Left ventricle myocardium inferior (tissue), 1 donor: ENCODE data around the gene ERC1. TPM values are rescaled to one million over a fixed set of nuclear protein-coding genes. Genes with fewer than 3 reads are reported as not detected.

Source experiments
- DNase-seq: peaks from one replicate; pipeline ENCODE4 v3.0.0-alpha.2; 2020
- H3K27ac ChIP-seq: fragments of 200-600 bp; replicated peaks from 2 replicates; pipeline ENCODE4 v1.8.0; 2021
- H3K27me3 ChIP-seq: fragments of 200-600 bp; 2 replicates; pipeline ENCODE4 v1.8.0; 2021; ENCODE audit warnings: low read depth
- H3K36me3 ChIP-seq: fragments of 200-600 bp; 2 replicates; pipeline ENCODE4 v1.8.0; 2021
- H3K4me1 ChIP-seq: fragments of 200-600 bp; 2 replicates; pipeline ENCODE4 v1.8.0; 2021
- H3K4me3 ChIP-seq: fragments of 200-600 bp; 2 replicates; pipeline ENCODE4 v1.8.0; 2021; ENCODE audit warnings: mild to moderate bottlenecking, moderate library complexity
- H3K9me3 ChIP-seq: fragments of 200-600 bp; replicated peaks from 2 replicates; pipeline ENCODE4 v1.8.0; 2021
- intact Hi-C: fragments of 100-400 bp; cut with micrococcal nuclease; formaldehyde crosslinking; loops from one replicate; pipeline ENCODE4 v1.11.0; 2022
- long read RNA-seq: library from polyadenylated mRNA; unstranded; transcript quantifications from one replicate; pipeline ENCODE4 v2.0.0, GENCODE V29; 2021
- total RNA-seq: library from RNA; stranded (reverse); fragmentation: NEBNext Ultra II Directional; extraction: Animal tissue kit (Norgen Biotek cat#: 25700); gene quantifications from one replicate; pipeline ENCODE4 v1.2.1, GENCODE V29; 2021
- TF ChIP-seq, protein P1 (sequence below): fragments of 200-600 bp; IDR thresholded peaks from 2 replicates; pipeline ENCODE4 v1.8.0; 2021; ENCODE audit warnings: antibody characterized with exemption, mild to moderate bottlenecking, borderline replicate concordance
- donor health status: DM: no; HTN: yes; CAD: no; lungs with severe emphysema.

The ERC1 gene
- total RNA-seq, result 50.8 TPM
- long read RNA-seq, partial matches to known transcripts, result 0 of 29 reads
- long read RNA-seq, other reads (novel, unspliced or antisense), result 29 of 29 reads

DNA sequence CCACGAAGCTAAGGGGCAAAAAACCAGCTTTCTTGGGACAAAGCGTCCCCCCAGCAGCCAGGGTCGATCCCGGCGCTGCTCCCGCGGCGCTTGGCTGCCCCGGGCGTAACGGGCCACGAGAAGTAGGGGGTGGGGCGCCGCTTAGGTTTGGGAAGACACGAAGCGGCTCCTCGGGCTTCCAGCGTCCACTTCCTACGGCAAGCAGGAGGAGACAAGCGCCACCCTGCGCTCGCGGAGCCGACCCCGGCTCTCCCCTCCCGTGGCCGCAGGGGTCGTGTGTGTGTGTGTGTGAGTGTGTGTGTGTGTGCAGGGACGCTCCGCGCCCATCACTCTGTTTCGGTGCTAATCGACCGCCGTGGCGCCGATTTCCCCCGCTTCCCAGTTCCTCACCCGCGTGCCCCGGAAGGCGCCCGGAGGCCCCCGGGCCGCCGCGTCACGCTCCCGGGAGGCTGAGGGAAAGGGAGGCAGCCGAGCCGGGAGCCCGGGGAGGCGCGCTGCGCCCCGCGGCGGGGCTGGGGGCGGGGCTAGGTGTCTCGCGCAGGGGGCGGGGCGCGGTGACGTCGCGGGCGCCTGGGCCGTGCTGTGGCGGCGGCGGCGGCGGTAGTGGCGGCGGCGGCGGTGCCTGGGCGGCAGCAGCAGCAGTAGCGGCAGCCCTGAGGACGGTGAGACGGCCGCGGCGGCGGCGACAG, at the start of gene ERC1:
TSS of gene ERC1 (plus strand) at position 563 of the 689 bp plus-strand sequence. CDS start 36,681 bp downstream, outside the sequence.
- peaks cover 61% of the 10 kb centered on the region for H3K4me1 ChIP-seq
- H3K4me3 ChIP-seq, result peak within 1 kb of the TSS; percentile 84
- DNase-seq, result peak; percentile 91
- no peaks in the 10 kb centered on the region for H3K27me3 ChIP-seq
- TF ChIP-seq, protein P1, sequence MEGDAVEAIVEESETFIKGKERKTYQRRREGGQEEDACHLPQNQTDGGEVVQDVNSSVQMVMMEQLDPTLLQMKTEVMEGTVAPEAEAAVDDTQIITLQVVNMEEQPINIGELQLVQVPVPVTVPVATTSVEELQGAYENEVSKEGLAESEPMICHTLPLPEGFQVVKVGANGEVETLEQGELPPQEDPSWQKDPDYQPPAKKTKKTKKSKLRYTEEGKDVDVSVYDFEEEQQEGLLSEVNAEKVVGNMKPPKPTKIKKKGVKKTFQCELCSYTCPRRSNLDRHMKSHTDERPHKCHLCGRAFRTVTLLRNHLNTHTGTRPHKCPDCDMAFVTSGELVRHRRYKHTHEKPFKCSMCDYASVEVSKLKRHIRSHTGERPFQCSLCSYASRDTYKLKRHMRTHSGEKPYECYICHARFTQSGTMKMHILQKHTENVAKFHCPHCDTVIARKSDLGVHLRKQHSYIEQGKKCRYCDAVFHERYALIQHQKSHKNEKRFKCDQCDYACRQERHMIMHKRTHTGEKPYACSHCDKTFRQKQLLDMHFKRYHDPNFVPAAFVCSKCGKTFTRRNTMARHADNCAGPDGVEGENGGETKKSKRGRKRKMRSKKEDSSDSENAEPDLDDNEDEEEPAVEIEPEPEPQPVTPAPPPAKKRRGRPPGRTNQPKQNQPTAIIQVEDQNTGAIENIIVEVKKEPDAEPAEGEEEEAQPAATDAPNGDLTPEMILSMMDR, result no peak
- H3K9me3 ChIP-seq, result no peaks in the 10 kb centered on the region
- peak within 1 kb of the TSS; percentile 100 for H3K27ac ChIP-seq
- no peaks in the 10 kb centered on the region for H3K36me3 ChIP-seq
- intact Hi-C loops, result no loop called here

DNA sequence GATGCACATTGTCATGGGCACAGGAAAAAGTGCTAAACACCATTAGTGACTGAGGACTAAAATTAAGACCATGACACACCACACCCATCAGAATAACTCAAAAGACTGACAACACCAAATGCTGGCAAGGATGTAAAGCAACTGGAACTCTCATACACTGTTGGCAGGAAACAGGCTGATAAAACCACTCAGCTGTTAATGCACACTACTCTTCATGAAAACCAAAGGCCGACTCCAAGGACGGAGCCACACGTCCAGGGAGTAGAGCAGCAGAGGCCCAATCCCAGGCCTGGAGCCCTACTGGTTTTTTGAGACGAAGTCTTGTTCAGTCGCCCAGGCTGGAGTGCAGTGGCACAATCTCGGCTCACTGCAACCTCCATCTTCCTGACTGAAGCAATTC, 48.0 kb upstream of the ERC1 start:
- peak; percentile 30 for DNase-seq
- Histone ChIP-seq H3K9me3 (no peaks in the 10 kb centered on the region), H3K4me1 (peaks cover 22% of the 10 kb centered on the region), H3K27me3 (no peaks in the 10 kb centered on the region), H3K36me3 (peaks cover 20% of the 10 kb centered on the region), H3K27ac (peak overlapping the region; percentile 76), H3K4me3 (no peak overlapping the region)
- TF ChIP-seq, protein P1, result no peak
- intact Hi-C loops, result no loop called here

DNA sequence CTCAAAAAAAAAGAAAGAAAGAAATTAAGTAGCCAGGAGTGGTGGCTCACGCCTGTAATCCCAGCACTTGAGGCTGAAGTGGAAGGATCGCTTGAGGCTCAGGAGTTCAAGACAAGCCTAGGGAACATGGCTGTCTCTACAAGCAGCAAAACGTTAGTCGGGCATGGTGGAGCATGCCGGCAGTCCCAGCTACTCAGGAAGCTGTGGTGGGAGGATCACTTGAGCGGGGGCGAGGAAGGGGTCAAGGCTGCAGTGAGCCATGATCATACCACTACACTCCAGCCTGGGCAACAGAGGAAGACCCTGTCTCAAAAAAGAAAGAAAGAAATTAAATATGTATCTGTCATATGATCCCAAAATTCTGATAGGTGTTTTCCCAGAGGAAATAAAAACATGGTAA, 46.8 kb upstream of the ERC1 start:
- Histone ChIP-seq H3K4me3 (no peak overlapping the region), H3K27me3 (no peaks in the 10 kb centered on the region), H3K36me3 (peaks cover 20% of the 10 kb centered on the region), H3K4me1 (peaks cover 34% of the 10 kb centered on the region), H3K27ac (peak overlapping the region; percentile 76), H3K9me3 (no peaks in the 10 kb centered on the region)
- TF ChIP-seq, protein P1, result no peak
- intact Hi-C loops, result no loop called here
- no peak for DNase-seq

DNA sequence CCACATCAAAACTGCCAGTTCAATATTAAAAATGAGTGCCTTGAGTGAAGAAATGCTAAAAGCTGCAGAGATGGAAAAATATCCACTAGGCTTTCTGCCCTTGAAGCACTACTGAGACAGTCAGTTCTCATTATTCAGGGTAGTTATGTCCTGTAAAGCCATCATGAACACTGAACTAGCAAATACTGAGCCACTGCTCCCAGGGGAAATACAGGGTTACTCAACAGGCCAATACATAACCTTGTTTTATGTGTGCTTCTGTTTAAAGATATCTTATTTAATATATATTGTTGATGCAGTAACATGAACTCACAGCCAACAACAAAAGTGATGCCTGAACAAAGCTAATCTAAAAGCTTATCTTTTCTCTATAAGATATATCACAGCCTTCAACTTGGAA, 44.8 kb upstream of the ERC1 start:
- peak overlapping the region; percentile 14 for H3K27ac ChIP-seq
- TF ChIP-seq, protein P1, result no peak

DNA sequence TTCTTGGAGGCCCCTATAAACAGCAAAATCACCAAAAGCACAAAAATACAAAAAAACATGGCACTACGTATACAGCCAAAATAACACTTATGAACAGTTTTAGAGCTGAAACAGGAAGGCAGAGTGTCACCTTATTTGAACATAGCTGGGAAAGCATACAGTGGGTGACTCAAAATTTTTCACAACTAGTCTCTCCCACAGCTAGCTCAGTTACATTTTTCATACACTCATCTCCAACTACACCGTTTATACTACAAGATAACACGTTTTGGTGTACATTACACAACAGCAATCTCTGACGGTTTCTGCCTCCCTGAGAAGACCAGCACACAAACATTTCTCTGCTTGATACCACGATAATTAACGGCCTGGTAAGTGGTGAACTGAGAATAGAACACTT, 44.4 kb upstream of the ERC1 start:
- H3K4me3 ChIP-seq, result no peak overlapping the region
- no peak for DNase-seq
- TF ChIP-seq, protein P1, result no peak
- intact Hi-C loops, result no loop called here
- peak overlapping the region; percentile 14 for H3K27ac ChIP-seq
- no peaks in the 10 kb centered on the region for H3K9me3 ChIP-seq
- H3K4me1 ChIP-seq, result peaks cover 36% of the 10 kb centered on the region
- H3K27me3 ChIP-seq, result no peaks in the 10 kb centered on the region
- H3K36me3 ChIP-seq, result peaks cover 9% of the 10 kb centered on the region

More for the DNA sequence above, 44.8 kb upstream of the ERC1 start:
- Histone ChIP-seq H3K4me1 (peaks cover 36% of the 10 kb centered on the region), H3K9me3 (no peaks in the 10 kb centered on the region), H3K27me3 (no peaks in the 10 kb centered on the region), H3K36me3 (peaks cover 13% of the 10 kb centered on the region), H3K4me3 (no peak overlapping the region)
- intact Hi-C loops, result no loop called here
- DNase-seq, result no peak
